Neural crest cell (in vitro differentiated cells): ENCODE results near the gene SCTR. TPM values are rescaled to one million over a fixed set of nuclear protein-coding genes. Genes with fewer than 3 reads are reported as not detected.

ENCODE experiments used
- DNase-seq: peaks from one replicate; pipeline ENCODE4 v3.0.0; 2021; ENCODE audit warnings: low read depth, mixed read lengths, low spot score
- H3K27ac Mint-ChIP-seq: one replicate; pipeline ENCODE4 v1.8.0; 2021; ENCODE audit warnings: mild to moderate bottlenecking, mixed read lengths; ENCODE audit not compliant: unreplicated experiment
- H3K27me3 Mint-ChIP-seq: 2 replicates; pipeline ENCODE4 v1.8.0; 2021; ENCODE audit warnings: low read depth, mild to moderate bottlenecking, mixed read lengths
- H3K36me3 Mint-ChIP-seq: 2 replicates; pipeline ENCODE4 v1.8.0; 2021; ENCODE audit warnings: low read depth, mild to moderate bottlenecking, mixed read lengths
- H3K4me1 Mint-ChIP-seq: 2 replicates; pipeline ENCODE4 v1.8.0; 2021; ENCODE audit warnings: mixed read lengths
- H3K4me3 Mint-ChIP-seq: one replicate; pipeline ENCODE4 v1.8.0; 2021; ENCODE audit warnings: mild to moderate bottlenecking, mixed read lengths
- H3K9me3 Mint-ChIP-seq: 2 replicates; pipeline ENCODE4 v1.8.0; 2021; ENCODE audit warnings: mixed read lengths
- CTCF ChIP-seq: fragments of 200-600 bp; sonication (generic); conservative IDR thresholded peaks from 2 replicates; pipeline ENCODE4 v1.5.0; 2021; ENCODE audit warnings: antibody characterized with exemption, mild to moderate bottlenecking
- total RNA-seq: library from RNA; stranded (reverse); gene quantifications from 2 replicates; pipeline ENCODE4 v1.2.1, GENCODE V29; 2021

Gene SCTR
- total RNA-seq, 1 donor from 2014 or later = not detected

DNA sequence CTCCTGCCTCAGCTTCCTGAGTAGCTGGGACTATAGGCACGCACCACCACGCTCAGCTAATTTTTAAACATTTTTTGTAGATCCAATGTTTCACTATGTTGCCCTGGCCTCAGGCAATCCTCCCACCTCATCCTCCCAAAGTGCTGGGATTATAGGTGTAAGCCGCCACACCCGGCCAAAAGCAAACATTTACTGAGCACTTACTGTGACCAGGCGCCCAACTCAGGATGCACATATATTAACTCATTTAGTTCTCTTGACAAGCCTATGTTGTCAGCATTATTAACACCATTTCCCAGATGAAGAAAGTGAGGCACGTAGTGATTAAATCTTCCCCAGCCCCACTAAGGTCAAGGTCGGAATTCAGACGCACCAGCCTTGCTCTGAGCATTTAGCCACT, 51.5 kb downstream of the SCTR start:
- peaks cover 2% of the 10 kb centered on the region for H3K27me3 Mint-ChIP-seq
- H3K4me3 Mint-ChIP-seq = no peak overlapping the region
- peaks cover 11% of the 10 kb centered on the region for H3K4me1 Mint-ChIP-seq
- H3K9me3 Mint-ChIP-seq = no peaks in the 10 kb centered on the region
- peak overlapping the region; percentile 27 for H3K27ac Mint-ChIP-seq
- DNase-seq = no peak
- no peak for TF ChIP-seq CTCF
- H3K36me3 Mint-ChIP-seq = no peaks in the 10 kb centered on the region

DNA sequence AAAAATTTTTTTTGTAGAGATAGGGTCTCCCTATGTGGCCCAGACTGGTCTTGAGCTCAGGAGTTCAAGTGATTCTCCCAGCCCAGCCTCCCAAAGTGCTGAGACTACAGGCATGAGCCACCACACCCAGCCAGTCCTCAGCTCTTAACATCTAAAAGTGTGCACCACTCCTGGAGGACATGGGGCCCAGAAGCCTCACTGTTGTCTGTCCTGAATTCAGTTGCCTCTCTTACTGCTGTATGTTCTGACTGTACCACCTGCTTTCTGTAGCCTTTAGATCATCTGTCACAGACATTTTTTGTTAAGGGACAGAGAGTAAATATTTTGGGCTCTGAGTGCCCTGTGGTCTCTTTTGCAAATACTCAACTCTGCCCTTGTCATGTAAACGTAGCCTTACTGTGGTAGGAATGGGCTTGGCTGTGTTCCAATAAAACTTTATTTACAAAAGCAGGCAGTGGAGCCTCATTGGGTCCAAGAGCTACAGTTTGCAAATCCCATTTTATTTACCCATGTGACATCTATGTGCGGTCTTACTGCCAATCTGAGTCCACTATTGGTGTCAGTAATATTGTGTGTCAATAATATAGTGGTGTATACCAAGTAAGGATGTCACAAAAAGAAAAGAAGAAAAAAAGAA, 54.5 kb downstream of the SCTR start:
- DNase-seq = no peak
- H3K27ac Mint-ChIP-seq = no peak overlapping the region
- TF ChIP-seq CTCF = no peak
- H3K9me3 Mint-ChIP-seq = no peaks in the 10 kb centered on the region
- no peak overlapping the region for H3K4me3 Mint-ChIP-seq
- H3K4me1 Mint-ChIP-seq = no peaks in the 10 kb centered on the region
- H3K36me3 Mint-ChIP-seq = no peaks in the 10 kb centered on the region
- peaks cover 2% of the 10 kb centered on the region for H3K27me3 Mint-ChIP-seq

- no peak overlapping the region for H3K4me3 Mint-ChIP-seq
- no peak for DNase-seq
- TF ChIP-seq CTCF = no peak
- no peak overlapping the region for H3K27ac Mint-ChIP-seq
- no peaks in the 10 kb centered on the region for H3K36me3 Mint-ChIP-seq
- no peaks in the 10 kb centered on the region for H3K9me3 Mint-ChIP-seq
- H3K4me1 Mint-ChIP-seq = no peaks in the 10 kb centered on the region
- peaks cover 2% of the 10 kb centered on the region for H3K27me3 Mint-ChIP-seq
Measured at GRCh38 chr2:119469131-119469530, 55.2 kb downstream of the SCTR start.

- Mint-ChIP-seq H3K4me3 (no peak overlapping the region), H3K9me3 (no peaks in the 10 kb centered on the region), H3K27me3 (peaks cover 2% of the 10 kb centered on the region), H3K4me1 (no peaks in the 10 kb centered on the region), H3K27ac (peak overlapping the region; percentile 41), H3K36me3 (no peaks in the 10 kb centered on the region)
- no peak for DNase-seq
- TF ChIP-seq CTCF = no peak
Measured at GRCh38 chr2:119468154-119468955, 55.9 kb downstream of the SCTR start.

DNA sequence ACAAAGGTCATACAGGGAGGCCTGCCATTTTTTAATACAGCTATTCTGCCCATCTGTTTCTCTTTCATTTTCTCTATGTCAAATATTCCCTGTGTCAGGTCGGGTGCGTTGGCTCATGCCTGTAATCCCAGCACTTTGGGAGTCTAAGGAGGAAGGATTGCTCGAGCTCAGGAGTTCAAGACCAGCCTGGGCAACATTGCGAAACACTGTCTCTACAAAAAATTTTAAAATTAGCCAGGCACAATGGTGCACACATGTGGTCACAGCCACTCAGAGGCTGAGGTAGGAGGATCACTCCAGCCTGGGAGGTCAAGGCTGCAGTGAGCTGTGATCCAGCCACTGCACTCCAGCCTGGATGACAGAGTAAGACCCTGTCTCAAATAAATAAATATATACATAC, 57.9 kb downstream of the SCTR start:
- DNase-seq = no peak
- no peaks in the 10 kb centered on the region for H3K4me1 Mint-ChIP-seq
- H3K36me3 Mint-ChIP-seq = no peaks in the 10 kb centered on the region
- no peak for TF ChIP-seq CTCF
- no peak overlapping the region for H3K27ac Mint-ChIP-seq
- no peaks in the 10 kb centered on the region for H3K9me3 Mint-ChIP-seq
- peaks cover 2% of the 10 kb centered on the region for H3K27me3 Mint-ChIP-seq
- H3K4me3 Mint-ChIP-seq = no peak overlapping the region
